Glutamatergic neuron (in vitro differentiated cells): ENCODE data around the gene HES1. TPM values are rescaled to one million over a fixed set of nuclear protein-coding genes. Genes with fewer than 3 reads are reported as not detected.

Experiments
- DNase-seq: peaks from one replicate; pipeline ENCODE4 v3.0.0; 2022
- H3K27ac Mint-ChIP-seq: one replicate; pipeline ENCODE4 v1.8.0; 2020; ENCODE audit warnings: mild to moderate bottlenecking, mixed read lengths, inconsistent platforms; ENCODE audit not compliant: unreplicated experiment
- H3K27me3 Mint-ChIP-seq: one replicate; pipeline ENCODE4 v1.8.0; 2020; ENCODE audit warnings: mild to moderate bottlenecking, moderate library complexity, mixed read lengths, inconsistent platforms; ENCODE audit not compliant: unreplicated experiment
- H3K36me3 Mint-ChIP-seq: one replicate; pipeline ENCODE4 v1.8.0; 2020; ENCODE audit warnings: mild to moderate bottlenecking, mixed read lengths, inconsistent platforms; ENCODE audit not compliant: unreplicated experiment
- H3K4me1 Mint-ChIP-seq: one replicate; pipeline ENCODE4 v1.8.0; 2020; ENCODE audit warnings: mild to moderate bottlenecking, low read depth, mixed read lengths, inconsistent platforms; ENCODE audit not compliant: unreplicated experiment
- H3K4me3 Mint-ChIP-seq: one replicate; pipeline ENCODE4 v1.8.0; 2020; ENCODE audit warnings: mild to moderate bottlenecking, mixed read lengths, inconsistent platforms; ENCODE audit not compliant: unreplicated experiment
- H3K9me3 Mint-ChIP-seq: one replicate; pipeline ENCODE4 v1.8.0; 2020; ENCODE audit warnings: mild to moderate bottlenecking, moderate library complexity, mixed read lengths, inconsistent platforms; ENCODE audit not compliant: unreplicated experiment
- CTCF ChIP-seq: fragments of 200-600 bp; sonication (generic); IDR thresholded peaks from one replicate; pipeline ENCODE4 v1.5.0; 2021; ENCODE audit not compliant: partially characterized antibody, unreplicated experiment
- total RNA-seq: library from RNA; stranded (reverse); fragmentation: NEBNext Ultra II Directional; extraction: Animal tissue kit (Norgen Biotek cat#: 25700); gene quantifications from one replicate; pipeline ENCODE4 v1.2.1, GENCODE V29; 2021; ENCODE audit not compliant: unreplicated experiment

HES1 gene
- total RNA-seq, 1 donor from 2014 or later = 0.34 TPM

DNA sequence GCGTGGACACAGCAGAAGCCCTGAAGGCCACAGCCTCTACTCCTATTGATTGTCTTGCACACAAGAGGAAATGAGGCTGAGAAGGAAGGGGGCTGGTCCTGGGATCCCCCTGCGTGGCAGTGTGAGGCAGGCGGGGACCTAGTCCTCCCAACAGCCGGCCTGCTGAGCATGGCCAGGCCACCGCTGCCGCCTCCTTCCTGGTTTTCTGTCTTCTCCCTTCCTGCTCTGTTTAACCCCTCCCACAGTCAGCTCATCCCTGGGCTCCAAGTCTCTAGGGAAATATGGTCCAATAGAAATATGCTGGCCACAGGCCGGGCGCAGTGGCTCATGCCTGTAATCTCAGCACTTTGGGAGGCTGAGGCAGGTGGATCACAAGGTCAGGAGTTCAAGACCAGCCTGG is 42.1 kb upstream of the HES1 start:
- Mint-ChIP-seq H3K9me3 (no peaks in the 10 kb centered on the region), H3K27ac (no peak overlapping the region), H3K36me3 (no peaks in the 10 kb centered on the region), H3K27me3 (peaks cover 2% of the 10 kb centered on the region), H3K4me1 (peaks cover 15% of the 10 kb centered on the region), H3K4me3 (no peak overlapping the region)
- no peak for TF ChIP-seq CTCF
- no peak for DNase-seq

DNA sequence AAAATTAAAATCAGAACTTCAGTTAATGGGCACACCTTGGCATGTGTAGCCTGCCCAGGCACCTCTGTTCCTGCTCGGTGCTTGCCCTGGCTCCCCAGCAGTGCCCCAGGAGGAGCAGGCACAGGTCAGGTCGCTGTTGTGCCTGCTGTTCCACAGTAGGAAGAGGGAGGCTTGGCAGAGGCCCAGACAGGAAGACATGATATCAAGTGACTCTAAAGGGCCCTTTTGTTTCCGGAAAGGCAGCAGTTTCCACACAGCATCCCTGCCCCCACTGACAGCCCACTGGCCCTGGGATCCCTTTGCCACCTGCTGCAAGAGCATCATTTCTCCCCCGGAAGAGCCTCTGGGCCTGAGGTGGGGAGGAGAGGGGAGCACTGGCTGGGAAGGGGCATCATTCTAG is 40.5 kb upstream of the HES1 start:
- TF ChIP-seq CTCF = no peak
- Mint-ChIP-seq H3K4me1 (peaks cover 16% of the 10 kb centered on the region), H3K27ac (no peak overlapping the region), H3K9me3 (no peaks in the 10 kb centered on the region), H3K27me3 (peaks cover 3% of the 10 kb centered on the region), H3K4me3 (no peak overlapping the region), H3K36me3 (no peaks in the 10 kb centered on the region)
- no peak for DNase-seq

- DNase-seq = no peak
- no peak overlapping the region for H3K27ac Mint-ChIP-seq
- H3K27me3 Mint-ChIP-seq = peaks cover 3% of the 10 kb centered on the region
- H3K9me3 Mint-ChIP-seq = peaks cover 2% of the 10 kb centered on the region
- TF ChIP-seq CTCF = no peak
- H3K4me3 Mint-ChIP-seq = no peak overlapping the region
- H3K36me3 Mint-ChIP-seq = no peaks in the 10 kb centered on the region
- peaks cover 16% of the 10 kb centered on the region for H3K4me1 Mint-ChIP-seq
Measured at GRCh38 chr3:194095902-194096301, 40.0 kb upstream of the HES1 start.

DNA sequence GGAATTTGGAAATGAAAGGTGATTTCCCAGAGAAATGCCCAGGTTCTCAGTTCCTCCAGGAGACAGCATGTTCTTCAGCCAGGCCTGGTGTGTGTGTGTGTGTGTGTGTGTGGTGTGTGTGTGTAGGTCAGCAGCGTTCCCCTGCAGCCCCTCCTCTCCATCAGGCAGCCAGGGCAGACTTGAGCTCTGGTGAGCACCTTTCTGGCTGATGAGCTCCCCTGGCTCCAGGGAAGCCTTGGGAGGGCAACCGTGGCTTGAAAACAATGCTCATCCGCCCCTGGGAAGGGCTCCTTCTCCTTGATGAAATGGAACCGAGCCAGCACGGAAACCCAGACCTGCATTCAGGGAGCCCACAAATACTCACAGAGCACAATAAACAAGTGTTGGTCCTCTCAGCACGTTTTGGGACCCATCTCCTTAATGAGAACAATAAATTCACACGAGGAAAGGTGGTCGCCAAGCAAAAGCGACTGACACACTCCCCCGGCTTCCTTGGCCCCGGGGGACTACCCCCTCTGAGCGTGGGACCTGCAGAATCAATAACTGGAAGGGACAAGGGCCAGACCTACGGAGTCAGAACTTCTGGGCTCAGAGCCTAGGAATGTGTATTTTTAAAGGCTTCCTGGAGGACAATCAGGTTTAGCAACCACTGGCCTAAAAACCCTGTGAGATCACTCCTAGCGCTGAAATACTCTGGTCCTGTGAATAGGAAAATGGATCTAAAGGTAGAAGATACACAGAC is 38.6 kb upstream of the HES1 start:
- H3K4me3 Mint-ChIP-seq = no peak overlapping the region
- H3K4me1 Mint-ChIP-seq = peaks cover 16% of the 10 kb centered on the region
- peaks cover 2% of the 10 kb centered on the region for H3K9me3 Mint-ChIP-seq
- DNase-seq = no peak
- TF ChIP-seq CTCF = no peak
- H3K27ac Mint-ChIP-seq = no peak overlapping the region
- no peaks in the 10 kb centered on the region for H3K36me3 Mint-ChIP-seq
- H3K27me3 Mint-ChIP-seq = peaks cover 3% of the 10 kb centered on the region

DNA sequence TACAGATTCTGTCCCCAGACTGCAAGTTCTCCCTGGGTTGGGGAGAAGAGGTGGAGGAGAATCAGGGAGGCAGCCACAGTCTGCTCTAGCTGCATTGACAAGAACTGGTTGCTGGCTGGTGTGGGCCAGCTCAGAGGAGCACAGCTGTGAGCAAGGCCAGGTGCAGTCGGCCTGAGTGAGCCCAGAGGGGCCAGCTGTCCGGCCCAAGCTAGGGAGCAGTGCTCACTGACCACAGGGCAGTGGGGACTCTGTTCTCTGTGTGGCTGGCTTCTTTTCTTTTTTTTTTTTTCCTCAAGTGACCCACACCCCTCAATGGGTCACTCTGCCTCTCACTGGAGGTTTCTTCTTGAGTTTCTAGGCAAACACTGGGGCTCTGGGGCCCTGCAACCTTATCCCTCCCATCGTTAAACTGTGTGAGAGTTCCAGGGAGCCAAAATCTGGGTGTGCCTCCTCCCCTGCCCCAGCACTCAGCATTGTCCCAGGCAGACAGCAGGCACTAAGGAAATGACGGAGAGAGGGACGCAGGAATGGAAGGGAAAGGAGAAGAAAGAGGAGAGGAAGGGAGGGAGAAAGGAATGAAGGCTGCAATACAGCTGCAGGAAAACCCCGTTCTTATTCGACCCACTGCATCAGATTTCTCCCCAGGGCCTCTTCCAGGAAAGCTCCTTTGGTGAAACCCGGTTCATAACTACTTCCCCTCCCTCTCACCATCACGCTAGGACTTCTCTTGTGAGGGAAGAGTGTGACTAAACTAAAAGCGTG is 37.7 kb upstream of the HES1 start:
- no peak for TF ChIP-seq CTCF
- peaks cover 3% of the 10 kb centered on the region for H3K27me3 Mint-ChIP-seq
- peaks cover 16% of the 10 kb centered on the region for H3K4me1 Mint-ChIP-seq
- no peaks in the 10 kb centered on the region for H3K36me3 Mint-ChIP-seq
- no peak overlapping the region for H3K4me3 Mint-ChIP-seq
- H3K9me3 Mint-ChIP-seq = peaks cover 2% of the 10 kb centered on the region
- DNase-seq = no peak
- no peak overlapping the region for H3K27ac Mint-ChIP-seq
